ENCODE results near the gene TSKS. TPM values are rescaled to one million over a fixed set of nuclear protein-coding genes. Genes with fewer than 3 reads are reported as not detected.

TSKS gene
- total RNA-seq, 1 experiment from 2014 or later: 0.48 TPM

DNA sequence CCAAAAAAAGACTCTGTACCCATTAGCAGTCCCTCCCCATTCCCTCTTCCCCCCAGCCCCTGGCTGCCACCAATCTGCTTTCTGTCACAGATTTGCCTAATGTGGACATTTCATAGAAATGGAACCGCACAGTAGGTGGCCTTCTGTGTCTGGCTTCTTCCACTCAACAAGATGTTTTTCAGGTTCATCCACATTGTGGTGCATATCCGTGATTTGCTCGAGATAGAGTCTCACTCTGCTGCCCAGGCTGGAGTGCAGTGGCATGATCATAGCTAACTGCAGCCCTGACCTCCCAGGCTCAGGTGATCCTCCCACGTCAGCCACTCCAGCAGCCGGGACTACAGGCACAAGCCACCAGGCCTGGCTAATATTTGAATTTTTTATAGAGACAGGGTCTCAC, 24.6 kb upstream of the TSKS start:
- no peaks in the 10 kb centered on the region for H3K27me3 Mint-ChIP-seq (ENCODE audit: low read depth)
- ChIA-PET CTCF (no interaction called here), POLR2A (no interaction called here)
- H3K4me1 Mint-ChIP-seq: no peaks in the 10 kb centered on the region
- H3K9me3 Mint-ChIP-seq: no peaks in the 10 kb centered on the region
- no peak for TF ChIP-seq SOX15 (CRISPR knock-in tag; IDR thresholded peaks at IDR 0.05)
- no peak overlapping the region for H3K4me3 Mint-ChIP-seq
- H3K27ac Mint-ChIP-seq: no peak overlapping the region
- peaks cover 42% of the 10 kb centered on the region for H3K36me3 Mint-ChIP-seq
- no peak for ATAC-seq
- no peak for DNase-seq (ENCODE audit: low spot score)

DNA sequence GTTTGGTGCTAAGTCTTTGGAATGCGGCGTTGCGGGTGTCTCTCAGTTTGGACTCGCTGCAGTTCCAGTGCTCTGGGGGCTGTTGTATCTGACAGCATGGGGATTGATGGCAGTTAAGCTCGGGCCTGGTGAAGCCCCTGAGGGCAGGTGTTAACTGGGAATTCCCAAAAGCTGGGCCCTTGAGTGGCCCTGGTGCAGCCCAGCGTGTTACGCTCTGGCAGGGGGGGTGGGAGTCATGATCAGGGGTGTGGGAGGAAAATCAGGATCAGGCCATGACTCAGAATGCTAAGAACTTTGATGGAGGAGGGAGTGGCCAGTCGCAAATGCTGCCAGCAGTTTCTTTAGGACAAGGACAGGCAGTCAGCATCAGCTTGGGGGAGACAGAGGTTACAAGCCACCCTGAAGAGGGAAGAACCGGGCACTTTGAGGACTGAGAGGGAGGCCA, 23.3 kb upstream of the TSKS start:
- Mint-ChIP-seq H3K4me3 (no peak overlapping the region), H3K4me1 (no peaks in the 10 kb centered on the region), H3K9me3 (no peaks in the 10 kb centered on the region), H3K27ac (peak overlapping the region; percentile 41; the same call in 1 of the 2 replicates), H3K36me3 (peaks cover 39% of the 10 kb centered on the region), H3K27me3 (ENCODE audit: low read depth) (no peaks in the 10 kb centered on the region)
- DNase-seq (ENCODE audit: low spot score) (no peak), ATAC-seq (no peak)
- TF ChIP-seq ZNF138 (CRISPR knock-in tag; conservative IDR thresholded peaks at IDR 0.05): no peak
- TF ChIP-seq MXD4 (CRISPR knock-in tag; IDR thresholded peaks at IDR 0.05; ENCODE audit: borderline replicate concordance): no peak
- no peak for TF ChIP-seq SP1 (CRISPR knock-in tag; conservative IDR thresholded peaks at IDR 0.05)
- TF ChIP-seq NFE2L1 (CRISPR knock-in tag; IDR thresholded peaks at IDR 0.05): no peak
- no peak for TF ChIP-seq TEAD4 (CRISPR knock-in tag; IDR thresholded peaks at IDR 0.05)
- no peak for TF ChIP-seq ELF4 (CRISPR knock-in tag; IDR thresholded peaks at IDR 0.05; ENCODE audit: low read depth)
- ChIA-PET POLR2A (no interaction called here), CTCF (interaction anchor here (0.7 kb wide), 1 partner anchor 19 kb away, joined by 3 read pairs; no protein-coding TSS in a partner anchor)

DNA sequence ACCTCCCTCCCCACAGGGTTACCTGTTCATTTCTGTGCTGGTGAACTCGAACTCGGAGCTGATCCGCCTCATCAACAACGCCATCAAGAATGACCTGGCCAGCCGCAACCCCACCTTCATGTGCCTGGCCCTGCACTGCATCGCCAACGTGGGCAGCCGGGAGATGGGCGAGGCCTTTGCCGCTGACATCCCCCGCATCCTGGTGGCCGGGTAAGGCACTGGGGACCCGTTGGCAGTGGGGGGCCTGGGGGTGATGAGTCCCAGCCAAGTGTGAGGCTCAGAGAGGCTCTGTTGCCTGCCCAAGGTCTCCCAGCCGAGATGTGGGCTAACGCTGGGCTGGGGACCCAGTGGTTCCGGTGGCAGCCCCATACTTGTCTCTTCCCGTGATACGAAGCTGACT, 19.4 kb upstream of the TSKS start:
- ChIA-PET POLR2A (no interaction called here), CTCF (no interaction called here)
- peaks cover 24% of the 10 kb centered on the region for H3K36me3 Mint-ChIP-seq

More for the DNA sequence above, 19.4 kb upstream of the TSKS start:
- H3K27me3 Mint-ChIP-seq (ENCODE audit: low read depth): no peaks in the 10 kb centered on the region
- no peak for DNase-seq (ENCODE audit: low spot score)
- peaks cover 7% of the 10 kb centered on the region for H3K4me1 Mint-ChIP-seq
- H3K27ac Mint-ChIP-seq: no peak overlapping the region
- no peaks in the 10 kb centered on the region for H3K9me3 Mint-ChIP-seq
- no peak for ATAC-seq
- TF ChIP-seq GRHL2 (CRISPR knock-in tag; IDR thresholded peaks at IDR 0.05; ENCODE audit: insufficient replicate concordance, severe bottlenecking) (no peak), NR2C2 (CRISPR knock-in tag; IDR thresholded peaks at IDR 0.05) (no peak), ETV6 (CRISPR knock-in tag; IDR thresholded peaks at IDR 0.05) (no peak), GTF2I (CRISPR knock-in tag; conservative IDR thresholded peaks at IDR 0.05) (no peak), FOXP1 (CRISPR knock-in tag; IDR thresholded peaks at IDR 0.05; ENCODE audit: borderline replicate concordance) (no peak), ZNF396 (CRISPR knock-in tag; IDR thresholded peaks at IDR 0.05; ENCODE audit: borderline replicate concordance) (no peak), NFATC4 (CRISPR knock-in tag; IDR thresholded peaks at IDR 0.05) (no peak), NR3C1 (CRISPR knock-in tag; conservative IDR thresholded peaks at IDR 0.05; ENCODE audit: low read depth) (no peak), CREB1 (CRISPR knock-in tag; IDR thresholded peaks at IDR 0.05) (no peak), ZBTB21 (CRISPR knock-in tag; IDR thresholded peaks at IDR 0.05; ENCODE audit: borderline replicate concordance) (no peak), JAZF1 (CRISPR knock-in tag; IDR thresholded peaks at IDR 0.05) (no peak), SOX15 (CRISPR knock-in tag; IDR thresholded peaks at IDR 0.05) (no peak), ATF1 (CRISPR knock-in tag; IDR thresholded peaks at IDR 0.05) (no peak)
- TF ChIP-seq, protein P1, sequence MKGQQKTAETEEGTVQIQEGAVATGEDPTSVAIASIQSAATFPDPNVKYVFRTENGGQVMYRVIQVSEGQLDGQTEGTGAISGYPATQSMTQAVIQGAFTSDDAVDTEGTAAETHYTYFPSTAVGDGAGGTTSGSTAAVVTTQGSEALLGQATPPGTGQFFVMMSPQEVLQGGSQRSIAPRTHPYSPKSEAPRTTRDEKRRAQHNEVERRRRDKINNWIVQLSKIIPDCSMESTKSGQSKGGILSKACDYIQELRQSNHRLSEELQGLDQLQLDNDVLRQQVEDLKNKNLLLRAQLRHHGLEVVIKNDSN (CRISPR knock-in tag; IDR thresholded peaks at IDR 0.05): no peak
- TF ChIP-seq, protein P2, sequence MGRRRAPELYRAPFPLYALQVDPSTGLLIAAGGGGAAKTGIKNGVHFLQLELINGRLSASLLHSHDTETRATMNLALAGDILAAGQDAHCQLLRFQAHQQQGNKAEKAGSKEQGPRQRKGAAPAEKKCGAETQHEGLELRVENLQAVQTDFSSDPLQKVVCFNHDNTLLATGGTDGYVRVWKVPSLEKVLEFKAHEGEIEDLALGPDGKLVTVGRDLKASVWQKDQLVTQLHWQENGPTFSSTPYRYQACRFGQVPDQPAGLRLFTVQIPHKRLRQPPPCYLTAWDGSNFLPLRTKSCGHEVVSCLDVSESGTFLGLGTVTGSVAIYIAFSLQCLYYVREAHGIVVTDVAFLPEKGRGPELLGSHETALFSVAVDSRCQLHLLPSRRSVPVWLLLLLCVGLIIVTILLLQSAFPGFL (CRISPR knock-in tag; IDR thresholded peaks at IDR 0.05; ENCODE audit: borderline replicate concordance): no peak
- TF ChIP-seq, protein P3, sequence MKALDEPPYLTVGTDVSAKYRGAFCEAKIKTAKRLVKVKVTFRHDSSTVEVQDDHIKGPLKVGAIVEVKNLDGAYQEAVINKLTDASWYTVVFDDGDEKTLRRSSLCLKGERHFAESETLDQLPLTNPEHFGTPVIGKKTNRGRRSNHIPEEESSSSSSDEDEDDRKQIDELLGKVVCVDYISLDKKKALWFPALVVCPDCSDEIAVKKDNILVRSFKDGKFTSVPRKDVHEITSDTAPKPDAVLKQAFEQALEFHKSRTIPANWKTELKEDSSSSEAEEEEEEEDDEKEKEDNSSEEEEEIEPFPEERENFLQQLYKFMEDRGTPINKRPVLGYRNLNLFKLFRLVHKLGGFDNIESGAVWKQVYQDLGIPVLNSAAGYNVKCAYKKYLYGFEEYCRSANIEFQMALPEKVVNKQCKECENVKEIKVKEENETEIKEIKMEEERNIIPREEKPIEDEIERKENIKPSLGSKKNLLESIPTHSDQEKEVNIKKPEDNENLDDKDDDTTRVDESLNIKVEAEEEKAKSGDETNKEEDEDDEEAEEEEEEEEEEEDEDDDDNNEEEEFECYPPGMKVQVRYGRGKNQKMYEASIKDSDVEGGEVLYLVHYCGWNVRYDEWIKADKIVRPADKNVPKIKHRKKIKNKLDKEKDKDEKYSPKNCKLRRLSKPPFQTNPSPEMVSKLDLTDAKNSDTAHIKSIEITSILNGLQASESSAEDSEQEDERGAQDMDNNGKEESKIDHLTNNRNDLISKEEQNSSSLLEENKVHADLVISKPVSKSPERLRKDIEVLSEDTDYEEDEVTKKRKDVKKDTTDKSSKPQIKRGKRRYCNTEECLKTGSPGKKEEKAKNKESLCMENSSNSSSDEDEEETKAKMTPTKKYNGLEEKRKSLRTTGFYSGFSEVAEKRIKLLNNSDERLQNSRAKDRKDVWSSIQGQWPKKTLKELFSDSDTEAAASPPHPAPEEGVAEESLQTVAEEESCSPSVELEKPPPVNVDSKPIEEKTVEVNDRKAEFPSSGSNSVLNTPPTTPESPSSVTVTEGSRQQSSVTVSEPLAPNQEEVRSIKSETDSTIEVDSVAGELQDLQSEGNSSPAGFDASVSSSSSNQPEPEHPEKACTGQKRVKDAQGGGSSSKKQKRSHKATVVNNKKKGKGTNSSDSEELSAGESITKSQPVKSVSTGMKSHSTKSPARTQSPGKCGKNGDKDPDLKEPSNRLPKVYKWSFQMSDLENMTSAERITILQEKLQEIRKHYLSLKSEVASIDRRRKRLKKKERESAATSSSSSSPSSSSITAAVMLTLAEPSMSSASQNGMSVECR (CRISPR knock-in tag; IDR thresholded peaks at IDR 0.05; ENCODE audit: borderline replicate concordance): no peak
- TF ChIP-seq, protein P4, sequence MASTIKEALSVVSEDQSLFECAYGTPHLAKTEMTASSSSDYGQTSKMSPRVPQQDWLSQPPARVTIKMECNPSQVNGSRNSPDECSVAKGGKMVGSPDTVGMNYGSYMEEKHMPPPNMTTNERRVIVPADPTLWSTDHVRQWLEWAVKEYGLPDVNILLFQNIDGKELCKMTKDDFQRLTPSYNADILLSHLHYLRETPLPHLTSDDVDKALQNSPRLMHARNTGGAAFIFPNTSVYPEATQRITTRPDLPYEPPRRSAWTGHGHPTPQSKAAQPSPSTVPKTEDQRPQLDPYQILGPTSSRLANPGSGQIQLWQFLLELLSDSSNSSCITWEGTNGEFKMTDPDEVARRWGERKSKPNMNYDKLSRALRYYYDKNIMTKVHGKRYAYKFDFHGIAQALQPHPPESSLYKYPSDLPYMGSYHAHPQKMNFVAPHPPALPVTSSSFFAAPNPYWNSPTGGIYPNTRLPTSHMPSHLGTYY (CRISPR knock-in tag; IDR thresholded peaks at IDR 0.05): no peak
- TF ChIP-seq, protein P5, sequence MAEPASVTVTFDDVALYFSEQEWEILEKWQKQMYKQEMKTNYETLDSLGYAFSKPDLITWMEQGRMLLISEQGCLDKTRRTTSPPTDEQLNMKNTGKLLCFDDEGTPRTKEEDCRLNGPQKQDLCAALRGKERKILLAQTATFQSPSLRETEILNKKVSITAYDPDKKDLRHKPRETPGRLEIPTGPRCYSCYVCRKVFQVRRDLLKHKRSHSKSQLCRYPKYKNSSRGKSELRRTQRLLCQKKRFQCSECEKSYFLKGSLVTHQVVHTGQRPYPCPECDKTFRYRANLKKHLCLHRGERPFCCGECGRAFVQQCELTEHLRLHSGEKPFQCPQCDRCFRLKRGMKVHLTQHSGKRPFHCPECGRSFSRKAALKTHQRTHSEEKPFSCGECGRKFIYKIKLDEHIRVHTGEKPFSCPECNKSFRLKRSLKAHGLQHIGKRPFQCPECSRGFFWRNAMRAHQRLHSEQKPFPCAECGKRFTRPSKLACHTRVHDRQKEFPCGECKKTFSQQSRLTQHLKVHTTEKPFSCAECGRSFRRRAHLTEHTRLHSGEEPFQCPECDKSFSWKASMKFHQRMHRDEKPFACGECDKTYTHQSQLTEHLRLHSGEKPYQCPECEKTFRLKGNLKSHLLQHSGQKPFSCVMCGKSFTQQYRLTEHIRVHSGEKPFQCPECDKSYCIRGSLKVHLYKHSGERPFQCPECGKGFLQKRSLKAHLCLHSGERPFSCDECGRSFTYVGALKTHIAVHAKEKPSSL (CRISPR knock-in tag; conservative IDR thresholded peaks at IDR 0.05): no peak
- H3K4me3 Mint-ChIP-seq: no peak overlapping the region

All from WTC11 (cell line).